ENCODE data around the gene HS2ST1. TPM values are rescaled to one million over a fixed set of nuclear protein-coding genes. Genes with fewer than 3 reads are reported as not detected.

Gene HS2ST1
- total RNA-seq, 2 donors from 2014 or later: 6.3 to 12.2 TPM

DNA sequence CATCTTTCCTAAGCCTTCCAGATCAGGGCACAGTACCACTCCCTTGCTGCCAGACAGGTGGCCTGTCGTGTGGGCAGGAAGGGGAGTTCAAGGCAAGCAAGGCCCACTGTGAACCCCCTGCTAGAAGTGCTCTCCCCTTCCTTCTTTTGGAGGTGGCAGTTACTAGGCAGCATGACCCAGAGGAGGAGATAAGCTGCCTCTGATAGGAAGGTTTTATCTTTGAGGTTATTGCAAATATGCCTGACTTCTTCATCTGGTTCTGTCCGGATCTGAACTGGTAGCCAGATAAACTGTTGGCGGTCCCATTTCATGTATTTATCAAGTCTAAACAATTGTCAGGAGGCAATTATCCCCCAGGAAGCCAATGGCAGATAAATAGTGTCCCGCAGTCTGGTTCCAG, 216.0 kb downstream of the HS2ST1 start:
- H3K36me3 ChIP-seq (replicated peaks in 1 of 2; ENCODE audit: insufficient read depth in 1 of 2, low read depth in 2 of 2): no peaks in the 10 kb centered on the region
- 46 to 57% methylated on average over 4 of the region's 4 CpGs for WGBS, 2 donors
- H3K4me1 ChIP-seq: peaks cover 8% of the 10 kb centered on the region
- no peak overlapping the region for H3K27ac ChIP-seq
- TF ChIP-seq, protein P1, sequence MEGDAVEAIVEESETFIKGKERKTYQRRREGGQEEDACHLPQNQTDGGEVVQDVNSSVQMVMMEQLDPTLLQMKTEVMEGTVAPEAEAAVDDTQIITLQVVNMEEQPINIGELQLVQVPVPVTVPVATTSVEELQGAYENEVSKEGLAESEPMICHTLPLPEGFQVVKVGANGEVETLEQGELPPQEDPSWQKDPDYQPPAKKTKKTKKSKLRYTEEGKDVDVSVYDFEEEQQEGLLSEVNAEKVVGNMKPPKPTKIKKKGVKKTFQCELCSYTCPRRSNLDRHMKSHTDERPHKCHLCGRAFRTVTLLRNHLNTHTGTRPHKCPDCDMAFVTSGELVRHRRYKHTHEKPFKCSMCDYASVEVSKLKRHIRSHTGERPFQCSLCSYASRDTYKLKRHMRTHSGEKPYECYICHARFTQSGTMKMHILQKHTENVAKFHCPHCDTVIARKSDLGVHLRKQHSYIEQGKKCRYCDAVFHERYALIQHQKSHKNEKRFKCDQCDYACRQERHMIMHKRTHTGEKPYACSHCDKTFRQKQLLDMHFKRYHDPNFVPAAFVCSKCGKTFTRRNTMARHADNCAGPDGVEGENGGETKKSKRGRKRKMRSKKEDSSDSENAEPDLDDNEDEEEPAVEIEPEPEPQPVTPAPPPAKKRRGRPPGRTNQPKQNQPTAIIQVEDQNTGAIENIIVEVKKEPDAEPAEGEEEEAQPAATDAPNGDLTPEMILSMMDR (IDR thresholded peaks at IDR 0.05): no peak
- no peak for TF ChIP-seq POLR2A (IDR thresholded peaks at IDR 0.05)
- no peak overlapping the region for H3K4me3 ChIP-seq
- intact Hi-C loops (cut with DNase I): no loop called here
- H3K9me3 ChIP-seq: no peaks in the 10 kb centered on the region
- H3K27me3 ChIP-seq: no peaks in the 10 kb centered on the region
- ATAC-seq: no peak
- DNase-seq: no peak

GRCh38 chr1:87131809-87132283, 217.4 kb downstream of the HS2ST1 start:
- H3K27ac ChIP-seq: no peak overlapping the region
- intact Hi-C loops (cut with DNase I): no loop called here
- H3K36me3 ChIP-seq (replicated peaks in 1 of 2; ENCODE audit: insufficient read depth in 1 of 2, low read depth in 2 of 2): no peaks in the 10 kb centered on the region
- TF ChIP-seq, protein P1 (IDR thresholded peaks at IDR 0.05): peak; percentile 82 to 92 (median 84)
- TF ChIP-seq POLR2A (IDR thresholded peaks at IDR 0.05): peak in 1 of 3 donors; percentile 14
- H3K4me1 ChIP-seq: peaks cover 8% of the 10 kb centered on the region
- 1% methylated on average over 22 to 32 of the region's 32 CpGs for WGBS, 2 donors
- DNase-seq: peak; percentile 77 to 81 (median 79)
- peak overlapping the region in 1 of 2 donors; percentile 18 for H3K4me3 ChIP-seq
- peak; percentile 91 for ATAC-seq
- no peaks in the 10 kb centered on the region for H3K9me3 ChIP-seq
- no peaks in the 10 kb centered on the region for H3K27me3 ChIP-seq

DNA sequence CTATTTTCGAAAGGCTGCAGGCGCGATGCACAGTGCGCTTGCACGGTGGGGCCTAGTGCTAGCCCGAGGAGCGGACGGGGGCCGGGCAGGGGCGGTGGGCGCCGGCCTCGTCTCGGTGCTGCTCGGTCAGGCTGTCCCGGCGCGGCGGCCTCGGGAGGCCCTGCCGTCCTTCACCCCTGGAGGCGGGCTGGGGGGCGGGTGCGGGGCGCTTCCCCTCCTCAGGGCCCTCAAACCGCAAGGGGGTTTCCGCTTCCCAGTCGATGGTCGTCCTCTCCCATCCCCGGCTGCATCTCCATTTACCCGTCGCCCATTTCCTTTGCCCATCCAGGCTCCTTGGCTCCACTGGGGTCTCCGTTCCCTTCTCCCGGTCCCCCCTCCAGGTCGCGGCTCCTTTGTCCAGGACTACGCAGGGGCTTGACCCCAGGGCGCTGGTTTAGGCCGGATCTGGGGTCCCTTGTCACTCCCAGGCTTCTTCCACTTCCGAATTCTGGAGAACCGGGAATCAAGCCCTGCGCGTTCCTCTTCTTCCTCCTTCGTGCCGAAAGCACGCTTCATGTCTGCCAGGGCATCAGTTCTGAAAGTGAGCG, 217.9 kb downstream of the HS2ST1 start:
- ATAC-seq (peak; percentile 10), DNase-seq (no peak)
- WGBS, 2 donors: 47 to 69% methylated on average over 32 to 43 of the region's 47 CpGs
- no peaks in the 10 kb centered on the region for H3K9me3 ChIP-seq
- TF ChIP-seq, protein P1 (IDR thresholded peaks at IDR 0.05): no peak
- TF ChIP-seq POLR2A (IDR thresholded peaks at IDR 0.05): no peak
- no peaks in the 10 kb centered on the region for H3K36me3 ChIP-seq (replicated peaks in 1 of 2; ENCODE audit: insufficient read depth in 1 of 2, low read depth in 2 of 2)
- H3K27ac ChIP-seq: no peak overlapping the region
- H3K4me3 ChIP-seq: peak overlapping the region in 1 of 2 donors; percentile 18
- no peaks in the 10 kb centered on the region for H3K27me3 ChIP-seq
- intact Hi-C loops (cut with DNase I): no loop called here
- H3K4me1 ChIP-seq: peaks cover 8% of the 10 kb centered on the region

DNA sequence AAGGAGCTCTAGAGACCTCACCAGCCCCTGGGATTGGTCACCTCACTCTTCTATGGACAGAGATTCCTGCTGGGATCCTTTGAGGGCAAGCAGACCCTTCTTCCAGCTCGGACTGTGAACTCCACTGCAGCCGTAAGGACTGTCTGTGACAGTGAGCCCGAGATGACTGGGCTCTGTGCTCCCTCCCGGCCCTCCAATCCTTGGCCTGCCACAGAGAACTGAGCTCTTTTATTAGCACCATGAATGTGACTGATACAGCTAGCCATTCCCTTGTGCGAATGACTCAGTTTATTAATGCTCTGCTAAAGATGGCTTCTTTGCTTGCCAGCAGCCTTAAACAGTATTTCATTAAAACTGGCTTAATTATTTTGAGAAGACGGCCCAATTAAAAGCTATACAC, 219.6 kb downstream of the HS2ST1 start:
- ATAC-seq: no peak
- Histone ChIP-seq H3K27ac (no peak overlapping the region), H3K27me3 (no peaks in the 10 kb centered on the region), H3K36me3 (replicated peaks in 1 of 2; ENCODE audit: insufficient read depth in 1 of 2, low read depth in 2 of 2) (no peaks in the 10 kb centered on the region), H3K4me3 (no peak overlapping the region), H3K4me1 (peaks cover 8% of the 10 kb centered on the region), H3K9me3 (no peaks in the 10 kb centered on the region)
- TF ChIP-seq, protein P1 (IDR thresholded peaks at IDR 0.05): no peak
- TF ChIP-seq POLR2A (IDR thresholded peaks at IDR 0.05): no peak
- intact Hi-C loops (cut with DNase I): no loop called here
- no peak for DNase-seq
- 56 to 79% methylated on average over 6 of the region's 6 CpGs for WGBS, 2 donors

Measured in body of pancreas (tissue), 4 donors.